DMS153 treated with DMSO at 0.1 percent for 48 hours (cell line): Measurements from ENCODE around the gene POLR2L.

Experiments
- DNase-seq: peaks from one replicate; lab custom pipeline; 2025; ENCODE audit not compliant: unreplicated experiment; lab: John Stamatoyannopoulos, UW

Gene POLR2L

DNA sequence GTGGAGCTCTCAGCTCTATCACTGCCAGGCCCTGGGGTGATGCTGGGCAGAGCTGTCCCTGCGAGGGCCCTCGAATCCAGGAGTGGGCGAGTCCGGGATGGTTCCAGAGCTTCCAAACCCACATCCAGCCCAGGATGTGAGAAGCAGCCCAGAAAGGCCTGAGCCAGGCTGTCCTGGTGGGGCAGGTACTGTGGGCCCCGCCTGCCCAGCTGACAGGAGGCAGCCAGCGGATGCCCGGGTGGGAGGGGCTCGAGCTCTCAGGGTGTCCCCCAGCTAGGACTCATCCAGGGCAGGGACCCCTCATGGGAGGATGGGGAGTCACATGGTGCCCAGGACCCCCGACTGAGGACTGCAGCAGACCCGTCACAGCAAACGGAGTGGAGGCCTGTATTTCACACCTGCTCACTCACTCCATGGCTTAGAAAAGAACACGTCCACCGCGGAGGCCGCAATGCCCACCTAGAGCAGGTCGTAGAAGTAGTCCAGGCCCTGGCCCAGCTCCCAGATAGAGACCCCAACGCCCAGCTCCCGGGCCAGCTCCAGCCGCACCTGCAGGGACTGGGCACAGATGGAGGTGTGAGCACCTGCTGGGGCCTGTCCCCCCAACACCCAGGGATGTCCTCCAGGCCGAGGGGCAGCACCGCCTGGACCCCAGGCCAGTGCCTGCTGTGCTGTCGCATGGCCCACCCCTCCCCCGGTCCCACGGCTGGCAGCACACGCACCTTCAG lies 27.2 kb upstream of the POLR2L start:
- DNase-seq, result no peak

DNA sequence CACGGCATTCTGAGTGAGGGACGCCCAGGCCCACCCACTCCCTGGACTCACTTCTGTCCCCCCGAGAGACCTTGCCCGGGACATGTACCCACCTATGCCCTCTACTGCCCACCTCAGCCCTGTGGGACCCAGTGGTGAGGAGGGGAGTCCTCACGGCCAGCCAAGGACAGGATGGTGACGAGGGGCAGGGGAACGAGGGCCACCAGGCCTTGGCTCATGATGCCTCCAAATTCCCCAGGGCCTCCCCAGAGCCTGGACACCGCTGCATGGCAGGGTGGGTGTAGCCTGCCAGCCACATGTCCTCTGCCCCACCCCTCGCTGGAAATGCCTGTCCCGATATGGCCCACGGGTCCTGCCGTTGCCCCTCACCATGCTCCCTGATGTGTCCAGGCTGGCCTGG lies 26.5 kb upstream of the POLR2L start:
- no peak for DNase-seq

DNA sequence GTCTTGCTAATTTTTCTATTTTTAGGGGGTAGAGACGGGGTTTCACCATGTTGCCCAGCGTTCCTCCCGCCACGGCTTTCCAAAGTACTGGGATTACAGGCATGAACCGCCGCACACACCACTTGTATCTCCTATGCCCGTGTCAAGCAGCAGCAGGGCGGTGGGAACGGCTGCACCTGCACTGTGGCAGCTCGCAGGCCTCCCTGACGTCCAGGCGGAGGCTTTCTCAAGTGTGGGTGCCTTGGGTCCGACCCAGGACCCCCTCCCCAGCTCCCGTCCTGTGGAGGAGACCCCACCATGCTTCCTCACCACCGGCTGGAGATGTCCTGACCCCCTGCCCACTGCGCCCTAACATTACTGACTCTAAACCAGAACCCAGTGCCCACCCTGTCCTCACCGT lies 26.1 kb upstream of the POLR2L start:
- DNase-seq, result no peak

DNA sequence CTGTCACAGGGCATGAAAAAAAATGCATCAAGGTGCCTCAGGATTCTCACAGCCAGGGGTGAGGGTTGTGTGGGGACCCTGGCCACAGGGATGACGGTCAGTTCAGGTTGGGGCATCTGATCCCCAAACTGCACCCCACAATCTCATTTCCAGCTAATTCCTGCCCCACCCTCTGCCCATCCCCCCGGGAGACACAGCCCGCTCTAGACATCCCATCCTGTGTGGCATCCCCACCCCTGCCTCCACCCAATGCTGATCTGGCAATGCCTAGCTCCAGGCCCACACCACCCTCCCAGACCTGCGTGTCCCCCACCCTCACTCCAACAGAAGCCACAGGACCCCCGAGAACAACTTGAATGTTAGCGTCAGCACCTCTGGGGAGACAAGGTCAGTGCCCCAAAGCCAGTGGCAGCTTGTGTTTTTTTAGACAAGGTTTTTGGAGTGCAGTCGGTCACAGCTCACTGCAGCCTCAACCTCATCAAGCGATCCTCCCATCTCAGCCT lies 25.6 kb upstream of the POLR2L start:
- no peak for DNase-seq

DNA sequence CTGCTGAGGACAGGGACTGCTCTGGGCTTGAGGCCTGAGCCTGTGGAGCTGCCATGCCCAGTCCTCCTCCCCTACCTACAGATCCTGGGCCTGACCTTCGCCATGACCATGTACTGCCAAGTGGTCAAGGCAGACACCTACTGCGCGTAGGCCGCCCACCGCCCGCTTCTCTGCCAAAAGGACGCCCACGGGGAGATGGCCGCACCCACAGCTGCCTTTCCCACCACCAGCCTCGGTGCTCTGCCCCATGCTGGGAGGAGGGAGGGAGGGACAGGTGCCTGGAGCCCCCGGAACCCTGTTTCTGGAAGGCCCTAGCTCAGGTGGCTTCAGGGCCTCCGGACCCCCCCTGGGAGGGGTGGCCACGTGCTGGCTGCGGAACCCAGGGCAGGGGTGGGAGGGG lies 24.2 kb upstream of the POLR2L start:
- DNase-seq, result no peak

DNA sequence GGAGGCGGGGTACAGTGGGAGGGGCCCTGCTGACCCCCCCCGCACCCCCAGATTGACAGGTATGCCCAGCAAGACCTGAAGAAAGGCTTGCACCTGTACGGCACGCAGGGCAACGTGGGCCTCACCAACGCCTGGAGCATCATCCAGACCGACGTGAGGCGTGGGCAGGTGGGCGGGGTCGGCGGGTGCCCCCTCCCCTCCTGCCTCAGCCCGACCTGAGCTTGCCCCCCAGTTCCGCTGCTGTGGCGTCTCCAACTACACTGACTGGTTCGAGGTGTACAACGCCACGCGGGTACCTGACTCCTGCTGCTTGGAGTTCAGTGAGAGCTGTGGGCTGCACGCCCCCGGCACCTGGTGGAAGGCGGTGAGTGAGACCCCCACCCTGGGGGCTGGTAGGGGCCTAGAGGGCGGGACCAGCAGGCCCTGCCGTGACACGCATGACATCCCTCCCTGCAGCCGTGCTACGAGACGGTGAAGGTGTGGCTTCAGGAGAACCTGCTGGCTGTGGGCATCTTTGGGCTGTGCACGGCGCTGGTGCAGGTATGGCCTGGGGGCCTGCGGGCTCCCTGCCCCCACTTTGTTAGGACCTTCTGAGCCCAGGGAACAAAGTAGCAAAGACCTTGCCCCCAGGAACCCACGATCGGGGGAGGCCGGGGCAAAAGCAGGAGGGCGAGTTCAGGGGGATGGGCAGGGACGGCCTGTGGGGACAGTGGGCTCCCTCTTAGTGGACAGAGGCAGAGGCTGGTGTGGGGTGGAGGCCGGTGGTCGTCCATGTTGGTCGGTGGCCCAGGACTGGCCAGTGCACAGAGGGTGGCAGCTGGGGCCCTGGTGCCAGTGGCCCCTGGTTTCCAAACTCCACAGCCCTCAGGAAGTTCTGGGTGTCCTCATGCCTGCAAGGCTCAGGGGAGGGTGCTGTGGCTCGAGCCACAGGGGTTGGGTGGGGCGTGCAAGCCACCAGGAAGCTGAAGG lies 23.4 kb upstream of the POLR2L start:
- no peak for DNase-seq

DNA sequence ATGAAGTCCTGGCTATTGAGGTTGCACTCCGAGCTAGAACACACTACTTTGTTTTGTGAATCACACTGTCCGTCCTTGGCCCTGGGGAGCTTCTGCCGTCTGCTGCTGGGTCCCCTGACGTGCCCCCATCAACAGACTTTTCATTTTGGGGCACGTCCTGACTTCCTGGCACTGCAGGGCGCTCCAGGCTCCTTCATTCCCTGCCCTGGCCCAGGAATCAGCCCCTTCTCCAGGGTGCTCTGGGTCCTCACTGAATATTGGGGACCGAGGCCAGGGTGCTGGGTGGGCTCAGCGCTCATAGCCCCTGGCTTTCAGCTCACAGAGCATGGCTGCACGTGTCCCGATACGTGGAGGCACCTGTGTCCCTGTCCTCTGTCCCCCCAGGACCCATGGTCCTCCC lies 22.6 kb upstream of the POLR2L start:
- no peak for DNase-seq

DNA sequence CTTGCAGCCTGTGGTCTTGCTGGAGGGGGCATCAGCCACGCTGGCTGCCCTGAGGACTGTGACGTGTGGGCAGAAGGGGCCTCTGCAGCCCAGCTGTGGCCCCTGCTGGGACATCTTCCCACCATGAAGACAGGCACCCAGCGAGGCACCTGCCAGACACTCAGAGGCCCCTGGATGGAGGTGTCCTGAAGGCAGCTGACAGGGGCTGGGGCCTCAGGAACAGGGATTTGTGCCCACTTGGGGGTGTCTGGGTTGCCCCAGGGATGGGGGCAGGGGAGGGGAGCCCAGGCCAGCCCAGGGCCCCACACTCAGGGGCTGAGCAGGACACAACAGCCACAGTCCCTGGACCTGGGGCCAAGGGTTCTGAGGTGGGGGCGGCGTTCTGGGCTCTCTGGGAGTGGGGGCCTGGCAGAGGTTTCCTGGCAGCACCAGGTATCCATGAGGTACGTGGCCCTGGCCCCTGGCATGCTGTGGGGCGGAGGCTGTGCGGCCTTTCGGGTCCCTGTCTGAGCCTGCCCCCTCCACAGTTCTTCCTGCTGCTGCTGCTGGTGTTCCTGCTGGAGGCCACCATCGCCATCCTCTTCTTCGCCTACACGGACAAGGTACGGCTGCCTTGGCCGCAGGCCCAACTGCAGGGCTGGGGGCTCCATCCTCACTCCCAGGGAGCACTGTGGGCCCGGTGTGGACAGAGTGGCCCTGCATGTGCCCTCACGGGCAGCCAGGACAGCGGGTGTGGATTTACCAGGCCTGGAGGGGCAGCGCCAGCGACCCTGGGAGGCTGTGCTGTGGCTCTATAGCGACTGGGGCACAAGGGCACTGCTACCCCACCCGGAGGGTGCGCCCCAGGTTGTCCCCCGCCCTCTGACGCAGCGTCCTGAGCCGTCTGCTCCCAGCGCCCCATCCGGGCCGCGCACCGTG lies 21.8 kb upstream of the POLR2L start:
- DNase-seq, result no peak

DNA sequence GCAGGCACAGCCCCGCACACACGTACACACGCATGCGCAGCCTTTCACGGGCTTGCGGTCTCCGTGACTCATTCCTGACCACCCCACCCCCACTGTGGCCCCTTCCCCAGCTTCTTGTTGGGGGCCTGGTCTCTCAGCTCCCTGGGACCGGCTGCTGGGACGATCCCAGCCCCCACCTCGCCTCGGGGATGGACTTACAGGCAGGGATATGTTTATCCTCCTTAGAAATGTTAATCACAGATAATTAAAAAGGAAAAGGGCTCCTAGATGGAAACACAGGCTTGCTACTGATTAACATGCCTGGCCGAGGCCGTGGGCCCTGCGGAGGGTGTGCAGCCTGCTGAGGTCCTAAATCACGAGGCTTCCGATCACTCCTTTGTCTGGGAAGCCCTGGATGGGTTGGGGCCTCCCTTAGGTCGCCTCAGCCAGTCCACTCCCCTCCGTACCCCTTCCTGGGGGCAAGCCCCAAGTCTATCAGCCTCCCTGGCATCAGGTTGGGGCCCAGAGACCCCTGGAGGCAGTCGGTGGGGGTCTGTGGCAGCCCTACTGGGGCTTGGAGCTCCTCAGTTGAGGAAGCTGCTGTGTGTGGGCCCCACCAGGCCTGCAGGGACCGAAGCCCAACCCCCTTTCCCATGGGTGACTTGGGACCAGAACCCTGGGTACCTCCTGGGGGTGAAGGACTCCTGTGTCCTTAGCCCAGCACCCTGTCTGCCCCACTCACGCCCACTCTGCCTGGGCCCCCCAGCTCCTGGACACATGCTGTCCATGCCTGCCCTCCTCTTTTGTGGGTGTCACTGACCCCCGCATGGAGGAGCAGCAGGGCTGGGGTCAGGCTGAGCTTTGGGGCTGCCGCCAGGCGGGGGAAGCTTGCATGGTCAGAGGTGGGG lies 20.9 kb upstream of the POLR2L start:
- no peak for DNase-seq

DNA sequence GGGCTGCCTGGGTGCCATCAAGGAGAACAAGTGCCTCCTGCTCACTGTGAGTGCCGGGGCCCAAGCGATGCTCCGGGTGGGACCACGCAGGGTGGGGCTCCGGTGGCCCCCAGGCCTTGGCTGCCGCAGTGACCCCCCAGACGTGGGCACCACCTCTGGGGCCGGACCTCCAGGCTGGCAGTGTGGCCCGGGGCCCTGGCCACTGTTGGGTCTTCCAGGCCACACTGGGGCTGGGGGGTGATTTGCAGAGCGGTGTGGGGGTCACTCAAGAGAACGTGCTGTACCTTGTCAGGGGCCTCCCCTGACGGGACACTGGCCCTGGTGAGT lies 20.3 kb upstream of the POLR2L start:
- no peak for DNase-seq

DNA sequence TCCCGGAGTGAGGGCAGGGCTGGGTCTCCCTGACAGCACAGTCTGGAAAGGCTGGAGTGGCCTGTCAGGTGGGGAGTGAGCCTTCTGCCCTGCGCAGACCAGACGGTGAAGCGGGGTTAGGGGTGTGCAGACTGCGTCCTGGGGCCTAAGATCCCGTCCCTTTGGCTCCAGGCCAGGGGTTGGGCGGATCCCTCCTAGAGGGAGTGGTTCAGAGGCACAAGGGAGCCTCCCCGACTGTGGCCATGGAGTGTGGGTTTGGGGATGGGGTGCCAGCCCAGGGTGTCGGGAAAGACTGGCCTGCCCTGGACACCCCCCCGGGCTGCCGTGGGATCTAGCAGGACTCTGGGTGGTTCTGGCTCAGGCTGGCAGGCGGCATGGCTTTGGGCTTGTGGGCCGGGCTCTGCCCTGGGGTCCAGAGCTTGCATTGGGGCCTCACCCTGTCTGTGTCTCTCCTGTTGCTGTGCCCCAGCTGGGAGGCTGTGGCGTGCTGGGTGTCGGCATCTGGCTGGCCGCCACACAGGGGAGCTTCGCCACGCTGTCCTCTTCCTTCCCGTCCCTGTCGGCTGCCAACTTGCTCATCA lies 19.8 kb upstream of the POLR2L start:
- no peak for DNase-seq

DNA sequence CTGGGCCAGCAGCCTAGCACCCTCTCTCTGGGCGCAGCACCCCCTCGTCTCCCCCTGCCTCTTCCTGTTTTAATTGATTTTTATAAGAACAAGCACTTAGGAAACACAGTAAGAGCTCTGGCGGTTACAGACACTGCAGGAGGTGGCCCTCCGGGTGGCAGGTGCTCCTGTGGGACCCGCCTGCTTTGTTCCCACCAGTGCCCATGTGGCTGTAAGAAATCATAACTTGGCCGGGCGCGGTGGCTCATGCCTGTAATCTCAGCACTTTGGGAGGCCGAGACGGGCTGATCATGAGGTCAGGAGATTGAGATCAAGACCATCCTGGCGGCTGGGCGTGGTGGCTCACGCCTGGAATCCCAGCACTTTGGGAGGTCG lies 18.8 kb upstream of the POLR2L start:
- no peak for DNase-seq

DNA sequence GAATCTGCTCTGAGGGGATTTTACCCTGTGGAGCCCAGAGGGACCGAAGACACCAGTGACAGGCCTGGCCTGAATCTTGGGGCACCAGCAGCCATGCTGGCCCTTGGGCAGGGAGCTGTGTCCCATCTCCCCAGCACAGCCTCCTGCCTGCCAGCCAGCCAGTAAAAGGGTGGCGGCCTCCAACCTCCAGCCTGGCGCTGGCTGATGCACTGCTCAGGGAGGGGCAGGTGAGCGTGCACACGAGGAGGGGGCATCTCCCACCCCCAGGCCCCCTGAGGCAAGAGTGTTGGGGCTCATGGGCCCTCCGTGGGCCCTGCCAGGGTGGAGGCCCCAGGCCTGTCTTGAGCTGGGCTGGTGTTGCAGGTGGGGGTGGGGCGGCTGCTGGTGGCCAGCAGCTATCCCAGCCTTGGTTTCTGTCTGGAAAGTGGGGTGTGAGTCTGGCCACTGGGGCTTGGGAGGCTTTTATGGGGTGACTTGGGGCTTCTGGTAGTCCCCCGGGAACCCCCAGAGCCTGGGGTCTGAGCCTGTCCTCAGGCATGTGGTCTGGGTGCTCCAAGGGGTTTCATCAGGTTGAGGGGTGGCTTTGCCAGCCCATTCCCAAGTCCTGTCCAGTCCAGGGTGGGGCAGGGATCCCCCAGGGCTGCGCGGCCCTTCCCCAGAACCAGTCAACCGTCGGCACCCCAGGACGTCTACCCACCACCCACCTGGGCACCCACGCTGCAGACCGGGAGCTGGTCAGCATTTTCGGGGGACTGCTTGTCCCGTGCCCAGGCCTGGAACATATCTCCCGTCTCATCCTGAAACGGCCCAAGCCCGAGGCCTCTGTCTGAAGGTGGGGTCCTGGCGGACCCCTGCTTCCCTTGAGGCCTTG lies 18.1 kb upstream of the POLR2L start:
- DNase-seq, result no peak

DNA sequence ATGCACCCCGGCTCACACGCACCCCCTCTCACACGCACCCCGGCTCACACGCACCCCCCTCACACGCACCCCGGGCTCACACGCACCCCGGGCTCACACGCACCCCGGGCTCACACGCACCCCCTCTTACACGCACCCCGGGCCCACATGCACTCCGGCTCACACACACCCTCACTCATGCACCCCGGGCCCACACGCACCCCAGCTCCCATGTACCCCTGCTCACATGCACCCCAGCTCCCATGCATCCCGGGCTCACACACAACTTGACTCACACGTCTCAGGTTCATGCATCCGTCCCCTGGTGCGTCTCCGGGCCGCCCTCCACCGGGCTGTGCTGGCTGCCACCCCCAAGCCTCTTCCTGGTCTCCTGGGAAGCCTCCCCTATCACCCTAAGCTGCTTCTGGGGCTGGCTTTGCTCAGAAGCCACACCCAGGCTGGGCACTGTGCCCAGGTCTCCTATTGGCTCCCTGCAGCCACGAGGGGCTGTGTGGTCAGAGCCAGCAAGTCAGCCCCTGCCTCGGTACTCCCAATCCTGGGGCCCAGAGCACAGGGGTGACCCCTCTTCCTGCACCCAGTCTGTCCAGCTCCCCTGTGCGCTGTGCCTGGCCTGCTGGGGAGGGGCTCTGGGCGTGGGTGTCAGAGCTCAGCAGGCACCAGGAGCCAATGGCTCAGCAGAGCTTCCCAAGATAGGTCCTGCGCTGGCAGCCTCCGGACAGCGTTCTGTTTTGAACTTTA lies 17.2 kb upstream of the POLR2L start:
- peak; percentile 40 for DNase-seq

DNA sequence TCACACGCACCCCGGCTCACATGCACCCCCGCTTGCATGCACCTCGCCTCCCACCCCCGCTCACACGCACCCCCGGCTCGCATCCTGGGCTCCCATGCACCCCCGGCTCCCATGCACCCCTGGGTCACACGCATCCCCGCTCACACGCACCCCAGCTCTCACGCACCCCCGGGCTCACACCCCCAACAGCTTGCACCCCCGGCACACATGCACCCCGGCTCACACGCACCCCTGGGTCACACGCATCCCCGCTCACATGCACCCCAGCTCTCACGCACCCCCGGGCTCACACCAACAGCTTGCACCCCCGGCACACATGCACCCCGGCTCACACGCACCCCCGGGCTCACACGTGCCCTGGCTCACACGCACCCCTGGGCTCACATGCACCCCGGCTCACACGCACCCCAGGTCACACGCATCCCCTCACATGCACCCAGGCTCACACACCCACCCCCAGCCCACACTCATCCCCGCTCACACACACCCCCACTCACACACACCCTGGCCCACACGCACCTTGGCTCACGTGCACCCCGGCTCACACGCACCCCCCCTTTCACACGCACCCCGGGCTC lies 16.5 kb upstream of the POLR2L start:
- no peak for DNase-seq

DNA sequence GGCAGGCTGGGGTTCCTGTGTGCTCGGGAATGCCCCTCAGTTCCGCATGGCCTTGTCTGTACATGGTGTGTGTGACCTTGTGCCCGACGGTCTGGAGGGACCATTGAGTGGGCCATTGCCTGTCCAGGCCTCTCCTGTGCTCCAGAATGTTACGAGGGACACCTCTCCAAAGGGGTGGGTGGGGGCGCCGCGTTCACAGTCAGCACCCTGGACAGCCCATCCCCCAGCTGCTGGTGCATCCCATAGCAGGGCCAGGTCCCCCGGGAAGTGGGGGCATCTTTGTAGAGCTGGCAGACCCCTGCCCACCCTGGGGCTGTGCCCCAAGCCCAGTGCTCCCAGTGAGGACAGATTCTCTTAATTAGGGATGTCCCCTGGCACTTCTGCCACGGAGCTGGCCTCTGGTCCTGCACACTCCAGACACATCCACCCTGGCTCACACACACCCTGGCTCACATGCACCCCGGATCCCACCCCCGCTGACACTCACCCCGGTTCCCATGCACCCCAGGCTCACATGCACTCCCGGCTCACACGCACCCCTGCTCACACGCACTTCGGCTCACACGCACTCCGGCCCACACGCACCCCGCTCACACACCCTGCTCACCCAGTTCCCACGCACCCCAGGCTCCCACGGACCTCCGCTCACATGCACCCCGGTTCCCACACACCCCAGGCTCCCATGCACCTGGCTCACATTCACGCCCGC lies 15.9 kb upstream of the POLR2L start:
- DNase-seq, result no peak

DNA sequence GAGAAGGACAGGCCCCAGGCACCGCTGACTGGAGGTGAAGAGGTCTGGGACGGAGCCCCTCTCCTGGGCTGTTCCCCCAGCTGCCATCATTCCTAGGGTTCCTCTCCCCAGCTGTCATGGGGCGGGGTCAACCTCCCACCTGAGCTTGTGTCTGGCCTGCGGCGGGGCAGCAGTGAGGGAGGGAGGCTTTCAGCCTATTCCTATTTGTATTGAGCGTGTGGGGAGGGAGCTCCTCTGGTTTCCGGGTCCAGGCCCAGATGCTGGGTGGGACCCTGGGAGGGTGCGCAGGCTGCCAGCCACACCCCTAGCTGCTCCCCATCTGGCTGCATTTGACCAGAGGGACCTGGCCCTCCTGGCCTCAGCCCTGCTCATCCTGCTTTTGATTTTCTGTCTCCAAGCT lies 14.1 kb upstream of the POLR2L start:
- no peak for DNase-seq
